Ishikawa (cell line): Measurements from ENCODE around the gene ARHGAP42.

Source experiments
- CEBPB ChIP-seq: IDR thresholded peaks from 2 replicates; pipeline ENCODE4 v1.6.1; 2012
- CREB1 ChIP-seq: IDR thresholded peaks from 2 replicates; pipeline ENCODE4 v1.6.1; 2012; ENCODE audit warnings: low read depth
- EGR1 ChIP-seq: IDR thresholded peaks from 2 replicates; pipeline ENCODE4 v1.6.1; 2012
- EP300 ChIP-seq: IDR thresholded peaks from 2 replicates; pipeline ENCODE4 v1.6.1; 2012; ENCODE audit warnings: borderline replicate concordance
- FOXM1 ChIP-seq: IDR thresholded peaks from 2 replicates; pipeline ENCODE4 v1.6.1; 2012; ENCODE audit warnings: low read depth, borderline replicate concordance
- MAX ChIP-seq: IDR thresholded peaks from 2 replicates; pipeline ENCODE4 v1.6.1; 2012
- NFIC ChIP-seq: IDR thresholded peaks from 2 replicates; pipeline ENCODE4 v1.6.1; 2012
- RAD21 ChIP-seq: IDR thresholded peaks from 2 replicates; pipeline ENCODE4 v1.6.1; 2012; ENCODE audit warnings: low read depth
- REST ChIP-seq: IDR thresholded peaks from 2 replicates; pipeline ENCODE4 v1.6.1; 2012; ENCODE audit warnings: low read depth, mild to moderate bottlenecking
- TAF1 ChIP-seq: IDR thresholded peaks from 2 replicates; pipeline ENCODE4 v1.6.1; 2012; ENCODE audit warnings: low read depth, mild to moderate bottlenecking
- TCF12 ChIP-seq: IDR thresholded peaks from 2 replicates; pipeline ENCODE4 v1.6.1; 2012; ENCODE audit warnings: low read depth
- TEAD4 ChIP-seq: IDR thresholded peaks from 2 replicates; pipeline ENCODE4 v1.6.1; 2012
- USF1 ChIP-seq: IDR thresholded peaks from 2 replicates; pipeline ENCODE4 v1.6.1; 2012
- YY1 ChIP-seq: IDR thresholded peaks from 2 replicates; pipeline ENCODE4 v1.6.1; 2012; ENCODE audit warnings: low read depth
- ZBTB7A ChIP-seq: IDR thresholded peaks from 2 replicates; pipeline ENCODE4 v1.6.1; 2012; ENCODE audit warnings: low read depth

ARHGAP42 gene

GRCh38 chr11:100812517-100812916 is 125.4 kb downstream of the ARHGAP42 start:
- TF ChIP-seq ZBTB7A, result no peak
- no peak for TF ChIP-seq TAF1
- no peak for TF ChIP-seq NFIC
- TF ChIP-seq TEAD4, result no peak
- no peak for TF ChIP-seq REST
- no peak for TF ChIP-seq TCF12
- no peak for TF ChIP-seq USF1
- no peak for TF ChIP-seq RAD21
- no peak for TF ChIP-seq EP300
- no peak for TF ChIP-seq CREB1
- TF ChIP-seq MAX, result no peak
- TF ChIP-seq FOXM1, result no peak
- no peak for TF ChIP-seq CEBPB
- TF ChIP-seq EGR1, result no peak
- no peak for TF ChIP-seq YY1

GRCh38 chr11:100815787-100816330 is 128.8 kb downstream of the ARHGAP42 start:
- TF ChIP-seq CREB1, result no peak

- no peak for TF ChIP-seq RAD21
- no peak for TF ChIP-seq TCF12
- no peak for TF ChIP-seq ZBTB7A
- no peak for TF ChIP-seq FOXM1
- TF ChIP-seq MAX, result no peak
- no peak for TF ChIP-seq USF1
- no peak for TF ChIP-seq EP300
- TF ChIP-seq CREB1, result no peak
- TF ChIP-seq YY1, result no peak
- no peak for TF ChIP-seq REST
- TF ChIP-seq NFIC, result no peak
- TF ChIP-seq TEAD4, result no peak
- TF ChIP-seq EGR1, result no peak
- TF ChIP-seq CEBPB, result no peak
- no peak for TF ChIP-seq TAF1
Observed at GRCh38 chr11:100816823-100817222, 129.7 kb downstream of the ARHGAP42 start.

GRCh38 chr11:100817620-100818019 is 130.5 kb downstream of the ARHGAP42 start:
- TF ChIP-seq NFIC (no peak), RAD21 (no peak), YY1 (no peak), REST (no peak), EGR1 (no peak), ZBTB7A (no peak), CREB1 (no peak), USF1 (no peak), TAF1 (no peak), EP300 (no peak), FOXM1 (no peak), CEBPB (no peak)

- TF ChIP-seq REST (no peak), TCF12 (no peak), FOXM1 (no peak), TEAD4 (no peak), CREB1 (no peak), MAX (no peak), EP300 (no peak)
Observed at GRCh38 chr11:100820621-100821020, 133.5 kb downstream of the ARHGAP42 start.
